Liver (tissue), 9 donors: ENCODE data around the gene POLH. TPM values are rescaled to one million over a fixed set of nuclear protein-coding genes. Genes with fewer than 3 reads are reported as not detected.

Experiments
- DNase-seq: peaks from one replicate; pipeline ENCODE4 v3.0.0-alpha.2; 2017; ENCODE audit warnings: low spot score
- H3K27ac ChIP-seq, 2 donors: one replicate each; pipeline ENCODE4 v1.7.0; 2013; ENCODE audit warnings: inconsistent platforms in 2 of 2, low read length in 2 of 2, control low read depth in 1 of 2, low read depth in 1 of 2, mild to moderate bottlenecking in 1 of 2
- H3K27me3 ChIP-seq, 4 donors: one replicate each; pipeline versions ENCODE4 v1.6.1 to v1.7.0; 2013; ENCODE audit warnings: low read length in 3 of 4, inconsistent platforms in 1 of 4, mild to moderate bottlenecking in 1 of 4, moderate library complexity in 1 of 4; ENCODE audit not compliant: control insufficient read depth in 4 of 4, insufficient read depth in 4 of 4
- H3K36me3 ChIP-seq, 4 donors: one replicate each; pipeline versions ENCODE4 v1.6.1 to v1.7.0; 2013; ENCODE audit warnings: low read length in 3 of 4, mild to moderate bottlenecking in 3 of 4, low read depth in 1 of 4, moderate library complexity in 1 of 4; ENCODE audit not compliant: control insufficient read depth in 4 of 4, insufficient read depth in 3 of 4
- H3K4me1 ChIP-seq, 4 donors: one replicate each; pipeline versions ENCODE4 v1.6.1 to v1.7.0; 2013; ENCODE audit warnings: low read length in 3 of 4, mild to moderate bottlenecking in 3 of 4, moderate library complexity in 1 of 4; ENCODE audit not compliant: control insufficient read depth in 4 of 4, insufficient read depth in 4 of 4
- H3K4me3 ChIP-seq, 3 donors: one replicate each; pipeline versions ENCODE4 v1.6.1 to v1.7.0; 2013; ENCODE audit warnings: low read length in 3 of 3, control low read depth in 1 of 3, low read depth in 1 of 3, mild to moderate bottlenecking in 1 of 3
- H3K9ac ChIP-seq, 2 donors: one replicate each; pipeline ENCODE4 v1.7.0; 2013; ENCODE audit warnings: low read length in 2 of 2, mild to moderate bottlenecking in 2 of 2, moderate library complexity in 2 of 2, control low read depth in 1 of 2, low read depth in 1 of 2
- H3K9me3 ChIP-seq, 4 donors: one replicate each; pipeline versions ENCODE4 v1.6.1 to v1.7.0; 2013; ENCODE audit warnings: low read length in 3 of 4; ENCODE audit not compliant: control insufficient read depth in 4 of 4
- ATF3 ChIP-seq: IDR thresholded peaks from 2 replicates; pipeline ENCODE4 v1.6.1; 2016; ENCODE audit warnings: antibody characterized with exemption
- EGR1 ChIP-seq, 2 donors: IDR thresholded peaks; 2 replicates each; pipeline ENCODE4 v1.6.1; 2016 to 2018; ENCODE audit warnings: antibody characterized with exemption in 2 of 2, low read depth in 2 of 2
- FOXA1 ChIP-seq: IDR thresholded peaks from 2 replicates; pipeline ENCODE4 v1.6.1; 2016; ENCODE audit warnings: antibody characterized with exemption
- FOXA2 ChIP-seq: IDR thresholded peaks from 2 replicates; pipeline ENCODE4 v1.6.1; 2016; ENCODE audit warnings: antibody characterized with exemption
- GABPA ChIP-seq, 2 donors: IDR thresholded peaks in 1 of 2; conservative IDR thresholded peaks in 1 of 2; 2 replicates each; pipeline ENCODE4 v1.6.1; 2016; ENCODE audit warnings: antibody characterized with exemption in 2 of 2, mild to moderate bottlenecking in 1 of 2, moderate library complexity in 1 of 2
- HNF4A ChIP-seq, 2 donors: conservative IDR thresholded peaks; 2 replicates each; pipeline ENCODE4 v1.6.1; 2016; ENCODE audit warnings: antibody characterized with exemption in 2 of 2, mild to moderate bottlenecking in 2 of 2
- HNF4G ChIP-seq: IDR thresholded peaks from 2 replicates; pipeline ENCODE4 v1.6.1; 2016; ENCODE audit warnings: antibody characterized with exemption
- JUND ChIP-seq, 2 donors: IDR thresholded peaks; 2 replicates each; pipeline ENCODE4 v1.6.1; 2016; ENCODE audit warnings: antibody characterized with exemption in 2 of 2
- MAX ChIP-seq: IDR thresholded peaks from 2 replicates; pipeline ENCODE4 v1.6.1; 2016; ENCODE audit warnings: antibody characterized with exemption
- NR2F2 ChIP-seq: IDR thresholded peaks from 2 replicates; pipeline ENCODE4 v1.6.1; 2016; ENCODE audit warnings: antibody characterized with exemption
- RAD21 ChIP-seq, 2 donors: IDR thresholded peaks; 2 replicates each; pipeline ENCODE4 v1.6.1; 2016; ENCODE audit warnings: antibody characterized with exemption in 2 of 2, mild to moderate bottlenecking in 2 of 2
- REST ChIP-seq: IDR thresholded peaks from 2 replicates; pipeline ENCODE4 v1.6.1; 2016; ENCODE audit warnings: antibody characterized with exemption, mild to moderate bottlenecking
- RXRA ChIP-seq, 2 donors: IDR thresholded peaks; 2 replicates each; pipeline ENCODE4 v1.6.1; 2017 to 2018; ENCODE audit warnings: antibody characterized with exemption in 2 of 2, mild to moderate bottlenecking in 1 of 2
- TAF1 ChIP-seq: conservative IDR thresholded peaks from 2 replicates; pipeline ENCODE4 v1.6.1; 2016; ENCODE audit warnings: antibody characterized with exemption, mild to moderate bottlenecking
- ZBTB33 ChIP-seq: IDR thresholded peaks from 2 replicates; pipeline ENCODE4 v1.6.1; 2016; ENCODE audit warnings: antibody characterized with exemption
- WGBS: extraction: QIAGEN DNeasy Blood & Tissue Kit; methylation state at CpG from one replicate; pipeline ENCODE4 v1.1.7; 2013; 5-methylcytosine and 5-hydroxymethylcytosine counted together
- polyA plus RNA-seq, 2 donors: library from polyadenylated mRNA; stranded (reverse) in 1 of 2; unstranded in 1 of 2; fragments of 200-250 nt in 1 of 2; fragments of >200 nt in 1 of 2; fragmentation: Nextera tagmentation in 1 of 2; extraction: Ambion mirVana in 1 of 2; gene quantifications; one replicate each; pipeline versions ENCODE4 v1.2.1 to v1.2.3, GENCODE V29; 2013 to 2015
- total RNA-seq, 2 donors: library from RNA; depleted of rRNA; stranded (reverse); fragments of >200 nt; gene quantifications; one replicate each; pipeline ENCODE4 v1.2.3, GENCODE V29; 2014
- donor health status: healthy.
- donor health status: healthy.
- donor health status: healthy.
- donor health status: healthy.
- donor health status: healthy.

Gene POLH
- total and polyA plus RNA-seq, 4 donors: 1.9 to 7.5 (median 4.7) TPM

- TF ChIP-seq REST (no peak), ATF3 (no peak), EGR1 (IDR thresholded peaks at IDR 0.05; ENCODE audit: low read depth in 2 of 2) (no peak), JUND (IDR thresholded peaks at IDR 0.05) (no peak), MAX (no peak), TAF1 (no peak), FOXA2 (no peak)
These were observed 34.4 kb downstream of the POLH start (continued) for GRCh38 chr6:43610431-43610830.

GRCh38 chr6:43613721-43614395, 37.9 kb downstream of the POLH start:
- Histone ChIP-seq H3K4me3 (no peak overlapping the region), H3K4me1 (no peaks in the 10 kb centered on the region), H3K9ac (no peak overlapping the region), H3K36me3 (peaks cover 0 to 20% (median 12%) of the 10 kb centered on the region in 4 donors), H3K9me3 (no peaks in the 10 kb centered on the region), H3K27me3 (no peaks in the 10 kb centered on the region), H3K27ac (no peak overlapping the region)
- DNase-seq: no peak
- TF ChIP-seq JUND (IDR thresholded peaks at IDR 0.05) (no peak), RAD21 (IDR thresholded peaks at IDR 0.05) (no peak), FOXA1 (no peak), HNF4A (conservative IDR thresholded peaks at IDR 0.05) (no peak), RXRA (IDR thresholded peaks at IDR 0.05) (no peak), ATF3 (no peak), GABPA (IDR thresholded peaks at IDR 0.05 in 1 of 2, conservative IDR thresholded peaks at IDR 0.05 in 1 of 2) (no peak), HNF4G (no peak), ZBTB33 (no peak), FOXA2 (no peak), NR2F2 (no peak), MAX (no peak)
- 97% methylated on average over 6 of the region's 6 CpGs for WGBS
